WERI-Rb-1 (cell line): Measurements from ENCODE around the gene POLDIP3.
A peak's percentile ranks its signal among the peaks of the same experiment; 100 is the strongest.
"Not testable (repeated sequence)": the region's sequence is repeated elsewhere in the genome, so short reads cannot be mapped to it uniquely, and the experiment has no call there.

Experiments
- DNase-seq: peaks from one replicate; pipeline ENCODE4 v3.0.0-alpha.2; 2020
- H3K27ac ChIP-seq: fragments of 250-450 bp; sonication (Bioruptor Pico); 2 replicates; pipeline ENCODE4 v1.5.1; 2020; ENCODE audit warnings: mild to moderate bottlenecking, moderate library complexity
- H3K27me3 ChIP-seq: fragments of 250-450 bp; sonication (Bioruptor Pico); 2 replicates; pipeline ENCODE4 v1.5.1; 2021; ENCODE audit warnings: mild to moderate bottlenecking, low read depth, moderate library complexity; ENCODE audit not compliant: insufficient read depth, severe bottlenecking
- H3K36me3 ChIP-seq: fragments of 250-450 bp; sonication (Bioruptor Pico); 2 replicates; pipeline ENCODE4 v1.5.1; 2020; ENCODE audit warnings: mild to moderate bottlenecking, moderate library complexity
- H3K4me3 ChIP-seq: 2 replicates; pipeline ENCODE4 v1.5.1; 2011; ENCODE audit warnings: low read depth, mild to moderate bottlenecking, control low read depth, low read length
- H3K9me3 ChIP-seq: fragments of 250-450 bp; sonication (Bioruptor Pico); 2 replicates; pipeline ENCODE4 v1.5.1; 2021; ENCODE audit warnings: mild to moderate bottlenecking, moderate library complexity; ENCODE audit not compliant: severe bottlenecking
- TF ChIP-seq, protein P1 (sequence below): IDR thresholded peaks from 2 replicates; pipeline ENCODE4 v1.5.1; 2011; ENCODE audit warnings: low read depth, mild to moderate bottlenecking, control low read depth, inconsistent platforms, low read length

The POLDIP3 gene

DNA sequence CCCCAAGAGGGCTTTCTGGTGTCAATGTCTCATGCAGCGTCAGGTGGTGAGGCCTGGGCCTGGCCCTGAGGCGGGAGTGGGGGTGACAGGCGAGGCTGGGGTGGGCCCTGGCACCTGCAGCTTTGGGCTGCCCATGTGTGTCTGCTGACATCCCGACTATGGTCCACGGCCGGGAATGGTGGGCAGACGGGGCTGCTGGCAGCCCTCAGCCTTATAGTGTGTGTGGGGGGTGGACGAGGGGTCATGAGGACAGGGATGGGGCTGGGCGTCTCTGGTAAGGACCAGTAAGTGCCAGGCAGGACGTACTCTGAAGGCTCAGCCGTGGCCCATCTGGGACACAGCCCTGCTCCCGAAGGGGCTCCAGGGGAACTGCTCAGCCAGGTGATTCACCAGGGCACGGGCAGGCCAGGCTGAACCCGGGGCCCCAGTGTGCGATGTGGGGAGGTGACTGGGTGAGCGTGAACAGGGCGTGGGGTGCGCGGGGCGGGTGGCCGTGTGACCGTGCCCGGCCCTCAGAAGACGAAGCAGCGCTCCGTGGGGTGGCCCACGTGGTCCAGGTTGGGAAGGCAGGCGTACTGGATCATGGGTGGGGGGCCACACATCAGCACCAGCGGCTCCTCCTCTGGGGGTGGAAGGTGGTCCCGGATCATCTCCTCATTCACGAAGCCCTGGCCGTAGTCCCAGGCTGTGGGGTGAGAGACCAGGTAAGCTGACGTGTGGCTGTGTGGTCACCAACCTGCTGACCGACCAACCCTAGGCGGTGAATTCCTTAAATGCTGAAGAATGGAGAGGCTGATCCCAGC is 4.8 kb upstream of the POLDIP3 start:
- TF ChIP-seq, protein P1, sequence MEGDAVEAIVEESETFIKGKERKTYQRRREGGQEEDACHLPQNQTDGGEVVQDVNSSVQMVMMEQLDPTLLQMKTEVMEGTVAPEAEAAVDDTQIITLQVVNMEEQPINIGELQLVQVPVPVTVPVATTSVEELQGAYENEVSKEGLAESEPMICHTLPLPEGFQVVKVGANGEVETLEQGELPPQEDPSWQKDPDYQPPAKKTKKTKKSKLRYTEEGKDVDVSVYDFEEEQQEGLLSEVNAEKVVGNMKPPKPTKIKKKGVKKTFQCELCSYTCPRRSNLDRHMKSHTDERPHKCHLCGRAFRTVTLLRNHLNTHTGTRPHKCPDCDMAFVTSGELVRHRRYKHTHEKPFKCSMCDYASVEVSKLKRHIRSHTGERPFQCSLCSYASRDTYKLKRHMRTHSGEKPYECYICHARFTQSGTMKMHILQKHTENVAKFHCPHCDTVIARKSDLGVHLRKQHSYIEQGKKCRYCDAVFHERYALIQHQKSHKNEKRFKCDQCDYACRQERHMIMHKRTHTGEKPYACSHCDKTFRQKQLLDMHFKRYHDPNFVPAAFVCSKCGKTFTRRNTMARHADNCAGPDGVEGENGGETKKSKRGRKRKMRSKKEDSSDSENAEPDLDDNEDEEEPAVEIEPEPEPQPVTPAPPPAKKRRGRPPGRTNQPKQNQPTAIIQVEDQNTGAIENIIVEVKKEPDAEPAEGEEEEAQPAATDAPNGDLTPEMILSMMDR = no peak
- no peaks in the 10 kb centered on the region for H3K27me3 ChIP-seq
- H3K36me3 ChIP-seq = peaks cover 18% of the 10 kb centered on the region; the same call in 1 of the 2 replicates
- no peaks in the 10 kb centered on the region for H3K9me3 ChIP-seq
- DNase-seq = no peak
- H3K4me3 ChIP-seq = no peak overlapping the region
- H3K27ac ChIP-seq = no peak overlapping the region

DNA sequence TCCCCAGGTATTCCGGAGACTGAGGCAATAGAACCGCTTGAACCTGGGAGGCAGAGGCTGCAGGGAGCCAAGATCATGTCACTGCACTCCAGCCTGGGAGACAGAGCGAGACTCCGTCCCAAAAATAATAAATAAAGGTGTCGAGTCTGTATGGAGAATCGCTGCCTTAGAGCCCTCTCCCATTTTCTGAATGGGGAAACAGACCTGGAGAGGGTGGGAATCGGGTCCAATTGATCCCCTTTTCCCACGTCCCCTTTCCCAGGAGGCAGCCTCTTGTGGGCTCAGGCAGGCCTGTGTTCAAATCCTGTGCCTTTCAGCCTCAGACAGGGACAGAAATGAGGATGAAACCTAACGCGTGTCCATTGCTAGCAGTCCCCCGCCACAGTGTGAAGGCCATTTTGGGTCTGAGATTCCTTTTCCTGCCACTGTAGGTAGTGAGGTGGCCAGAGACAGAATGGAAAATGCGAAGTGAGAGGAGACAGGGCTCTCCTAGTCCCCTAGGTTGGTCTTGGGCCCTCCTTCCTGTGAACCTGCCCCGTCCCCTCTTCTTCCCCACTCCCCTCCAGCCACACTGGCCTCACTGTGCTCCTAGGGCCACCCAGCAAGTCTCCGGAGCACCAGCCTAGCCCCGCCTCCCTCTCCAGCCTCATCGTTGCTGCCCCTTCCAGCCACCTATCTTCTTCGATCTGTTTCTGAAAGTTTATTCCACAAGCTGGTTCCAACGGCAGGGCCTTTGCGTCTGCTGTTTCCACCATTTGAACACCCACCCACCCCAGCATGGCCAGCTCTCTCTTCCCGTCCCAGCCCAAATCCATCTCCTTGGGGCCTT is 2.7 kb upstream of the POLDIP3 start:
- no peak for DNase-seq
- Histone ChIP-seq H3K4me3 (no peak overlapping the region), H3K27me3 (no peaks in the 10 kb centered on the region), H3K9me3 (no peaks in the 10 kb centered on the region), H3K36me3 (peaks cover 16% of the 10 kb centered on the region), H3K27ac (no peak overlapping the region)
- TF ChIP-seq, protein P1 = no peak

DNA sequence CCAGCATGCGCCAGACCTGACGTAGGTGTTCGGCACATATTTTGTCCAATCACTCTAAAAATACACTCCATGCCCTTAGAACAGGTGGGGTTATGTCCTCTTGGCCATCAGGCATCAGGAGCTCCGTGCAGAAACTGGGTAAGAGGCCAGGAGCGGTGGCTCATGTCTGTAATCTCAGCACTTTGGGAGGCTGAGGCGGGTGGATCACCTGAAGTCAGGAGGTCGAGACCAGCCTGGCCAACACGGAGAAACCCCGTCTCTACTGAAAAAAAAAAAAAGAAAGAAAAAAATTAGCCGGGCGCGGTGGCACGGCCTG is 1.1 kb upstream of the POLDIP3 start:
- peak overlapping the region; percentile 87 for H3K4me3 ChIP-seq

DNA sequence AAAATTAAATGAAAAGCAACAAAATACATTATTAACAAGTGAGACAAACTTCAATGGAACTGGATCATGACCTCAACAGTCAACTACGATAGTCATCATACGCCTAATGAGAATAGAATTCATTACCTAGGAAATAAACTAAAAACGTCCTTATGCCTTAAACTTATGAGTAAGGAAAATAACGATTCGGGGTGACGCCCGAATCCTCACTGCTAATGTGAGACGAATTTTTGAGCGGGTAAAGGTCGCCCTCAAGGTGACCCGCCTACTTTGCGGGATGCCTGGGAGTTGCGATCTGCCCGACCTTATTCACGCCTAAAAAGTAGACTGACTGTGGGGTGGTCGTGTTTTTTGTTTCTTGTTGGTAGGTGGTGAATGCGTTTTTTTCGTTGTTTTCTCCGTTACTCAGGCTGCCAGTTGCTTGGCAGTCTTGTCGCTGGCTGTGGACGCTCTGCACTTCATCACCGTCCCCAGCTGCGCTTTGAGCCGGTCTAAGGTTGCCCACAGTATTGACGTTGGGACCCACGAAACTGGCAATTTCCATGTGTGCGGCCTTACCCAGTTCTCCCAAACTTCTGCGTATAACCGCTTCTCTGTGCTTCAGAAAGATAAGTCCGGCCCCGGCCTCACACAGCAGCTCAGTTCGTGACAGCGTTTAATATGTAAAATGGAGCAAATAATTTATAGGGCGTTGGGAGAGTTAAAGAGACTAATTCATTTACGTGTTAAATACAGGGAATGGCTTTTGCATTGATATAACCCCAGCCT is 593 bp upstream of the POLDIP3 start:
- Histone ChIP-seq H3K27ac (peak overlapping the region; percentile 98), H3K4me3 (peak overlapping the region; percentile 87), H3K27me3 (no peaks in the 10 kb centered on the region), H3K9me3 (no peaks in the 10 kb centered on the region), H3K36me3 (peaks cover 35% of the 10 kb centered on the region)
- peak; percentile 92 for DNase-seq
- TF ChIP-seq, protein P1 = no peak

More for the DNA sequence above, 1.1 kb upstream of the POLDIP3 start:
- H3K27me3 ChIP-seq, DNase-seq, H3K9me3 ChIP-seq: not testable (repeated sequence)
- Histone ChIP-seq H3K36me3 (peaks cover 30% of the 10 kb centered on the region), H3K27ac (peak overlapping the region; percentile 98)

DNA sequence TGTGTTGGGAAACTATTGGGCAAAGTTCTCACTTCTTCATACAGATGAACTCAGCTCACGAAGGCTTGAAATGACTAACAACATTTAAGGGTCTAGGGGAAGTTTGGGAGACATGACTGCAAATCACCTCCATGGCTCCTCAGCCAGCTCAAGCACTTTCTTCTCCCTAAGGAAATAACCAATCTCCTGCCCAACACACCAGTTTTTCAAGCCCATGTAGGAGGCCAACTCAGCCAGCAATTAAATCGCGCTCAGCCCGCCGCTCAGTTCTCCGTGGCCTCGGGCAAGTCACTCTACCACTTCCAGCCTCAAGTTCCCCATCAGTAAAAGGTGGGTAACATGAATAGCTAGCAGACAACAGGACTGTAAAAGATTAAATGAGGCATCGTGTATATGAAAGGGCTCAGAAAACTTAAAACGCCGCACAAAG is 796 bp downstream of the POLDIP3 start:
- no peaks in the 10 kb centered on the region for H3K9me3 ChIP-seq
- TF ChIP-seq, protein P1 = no peak
- no peak for DNase-seq
- H3K27ac ChIP-seq = peak overlapping the region; percentile 98
- peaks cover 44% of the 10 kb centered on the region for H3K36me3 ChIP-seq
- H3K27me3 ChIP-seq = no peaks in the 10 kb centered on the region
- H3K4me3 ChIP-seq = peak overlapping the region; percentile 87

DNA sequence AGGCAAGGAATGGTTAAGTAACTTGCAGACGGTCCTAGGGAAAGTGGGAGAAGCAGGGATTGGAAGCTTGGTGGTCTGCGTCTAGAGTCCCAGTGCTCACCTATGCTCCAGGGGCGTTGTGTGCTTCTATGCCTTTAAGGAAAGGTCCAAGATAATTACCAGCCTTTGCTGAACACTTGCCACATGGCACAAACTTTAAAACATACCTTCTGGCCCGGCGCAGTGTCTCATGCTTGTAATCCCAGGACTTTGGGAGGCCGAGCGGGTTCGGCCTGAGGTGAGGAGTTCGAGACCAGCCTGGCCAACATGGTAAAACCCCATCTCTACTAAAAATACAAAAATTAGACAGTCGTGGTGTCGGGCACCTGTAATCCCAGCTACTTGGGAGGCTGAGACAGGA is 2.3 kb downstream of the POLDIP3 start:
- TF ChIP-seq, protein P1 = no peak
- H3K36me3 ChIP-seq = peaks cover 49% of the 10 kb centered on the region
- H3K9me3 ChIP-seq = no peaks in the 10 kb centered on the region
- H3K27me3 ChIP-seq = no peaks in the 10 kb centered on the region
- H3K27ac ChIP-seq = no peak overlapping the region
- DNase-seq = no peak
- no peak overlapping the region for H3K4me3 ChIP-seq
